OCI-LY1 (cell line): ENCODE data around the gene PTGER3.

ENCODE experiments used
- EZH2 ChIP-seq: fragments of 200-600 bp; sonication (generic), shearing (Covaris generic); IDR thresholded peaks from 2 replicates; pipeline ENCODE4 v1.8.0; 2017; ENCODE audit warnings: borderline replicate concordance, mixed run types, mild to moderate bottlenecking, antibody characterized with exemption, low read length, moderate library complexity, mixed read lengths
- TF ChIP-seq, protein P1 (sequence below): fragments of 200-600 bp; sonication (generic), shearing (Covaris generic); IDR thresholded peaks from 2 replicates; pipeline ENCODE4 v1.5.1; 2017; ENCODE audit warnings: mild to moderate bottlenecking, antibody characterized with exemption, low read length, moderate library complexity, mixed read lengths

DNA sequence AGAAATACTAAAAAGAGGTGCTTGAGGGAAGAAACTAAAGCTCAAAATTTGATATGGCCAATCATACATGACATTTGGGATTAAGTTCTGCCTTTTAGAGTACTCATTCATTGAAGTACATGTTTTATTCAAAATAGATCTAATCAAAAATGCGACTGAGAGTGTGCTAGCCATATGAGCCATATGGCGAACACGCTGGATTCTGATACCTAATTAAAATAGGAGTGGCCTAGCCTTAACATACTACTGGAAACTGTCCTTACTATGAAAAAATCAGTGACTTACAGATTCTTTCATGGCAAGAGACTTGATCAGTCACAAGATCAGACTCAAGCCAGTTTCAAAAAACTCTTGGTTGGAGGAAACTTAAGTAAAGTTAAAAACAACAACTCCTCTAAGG, 73.9 kb downstream of the PTGER3 start:
- TF ChIP-seq, protein P1, sequence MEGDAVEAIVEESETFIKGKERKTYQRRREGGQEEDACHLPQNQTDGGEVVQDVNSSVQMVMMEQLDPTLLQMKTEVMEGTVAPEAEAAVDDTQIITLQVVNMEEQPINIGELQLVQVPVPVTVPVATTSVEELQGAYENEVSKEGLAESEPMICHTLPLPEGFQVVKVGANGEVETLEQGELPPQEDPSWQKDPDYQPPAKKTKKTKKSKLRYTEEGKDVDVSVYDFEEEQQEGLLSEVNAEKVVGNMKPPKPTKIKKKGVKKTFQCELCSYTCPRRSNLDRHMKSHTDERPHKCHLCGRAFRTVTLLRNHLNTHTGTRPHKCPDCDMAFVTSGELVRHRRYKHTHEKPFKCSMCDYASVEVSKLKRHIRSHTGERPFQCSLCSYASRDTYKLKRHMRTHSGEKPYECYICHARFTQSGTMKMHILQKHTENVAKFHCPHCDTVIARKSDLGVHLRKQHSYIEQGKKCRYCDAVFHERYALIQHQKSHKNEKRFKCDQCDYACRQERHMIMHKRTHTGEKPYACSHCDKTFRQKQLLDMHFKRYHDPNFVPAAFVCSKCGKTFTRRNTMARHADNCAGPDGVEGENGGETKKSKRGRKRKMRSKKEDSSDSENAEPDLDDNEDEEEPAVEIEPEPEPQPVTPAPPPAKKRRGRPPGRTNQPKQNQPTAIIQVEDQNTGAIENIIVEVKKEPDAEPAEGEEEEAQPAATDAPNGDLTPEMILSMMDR, result no peak
- TF ChIP-seq EZH2, result no peak
